ENCODE measurements around the gene OR2M7. TPM values are rescaled to one million over a fixed set of nuclear protein-coding genes. Genes with fewer than 3 reads are reported as not detected.

Gene OR2M7
- not detected in 5 replicates for total RNA-seq (2022; extraction: Qiagen RNA extraction; ENCODE audit: low read depth)

GRCh38 chr1:248324468-248324867 is at the start of gene OR2M7:
Gene OR2M7 (minus strand): TSS chr1:248324568. CDS start chr1:248324568, 0 bp downstream.

GRCh38 chr1:248361121-248361715 is 36.9 kb upstream of the OR2M7 start, which contains the start of gene OR2T4:
Gene OR2T4 (plus strand): TSS chr1:248361665. CDS start chr1:248361665, 0 bp downstream.

GRCh38 chr1:248348475-248348874 is 24.1 kb upstream of the OR2M7 start, which contains the start of gene OR14C36:
Gene OR14C36 (plus strand): TSS chr1:248348775. CDS start chr1:248348775, 0 bp downstream.

GRCh38 chr1:248303324-248303723 is 21.0 kb downstream of the OR2M7 start, which contains the start of gene OR2T12:
Gene OR2T12 (minus strand): TSS chr1:248303424. CDS start chr1:248295578, 7,846 bp downstream.

GRCh38 chr1:248277876-248278275 is 46.5 kb downstream of the OR2M7 start, which contains the start of gene OR2T33:
Gene OR2T33 (minus strand): TSS chr1:248277976. CDS start chr1:248273814, 4,162 bp downstream.

Other genes with a start within 250 kb of the OR2M7 start
- not detected in 5 replicates for gene OR2L13, start 229.4 kb downstream of the OR2M7 start, total RNA-seq (2022; extraction: Qiagen RNA extraction; ENCODE audit: low read depth)
- gene OR2M5, start 179.4 kb downstream of the OR2M7 start, total RNA-seq (2022; extraction: Qiagen RNA extraction; ENCODE audit: low read depth), result not detected in 5 replicates
- gene OR2M2, start 149.7 kb downstream of the OR2M7 start, total RNA-seq (2022; extraction: Qiagen RNA extraction; ENCODE audit: low read depth), result not detected in 5 replicates
- gene OR2M3, start 127.3 kb downstream of the OR2M7 start, total RNA-seq (2022; extraction: Qiagen RNA extraction; ENCODE audit: low read depth), result not detected in 5 replicates
- gene OR2M4, start 93.2 kb downstream of the OR2M7 start, total RNA-seq (2022; extraction: Qiagen RNA extraction; ENCODE audit: low read depth), result not detected in 5 replicates
- not detected in 5 replicates for gene OR2T33, start 46.6 kb downstream of the OR2M7 start, total RNA-seq (2022; extraction: Qiagen RNA extraction; ENCODE audit: low read depth)
- not detected in 5 replicates for gene OR2T12, start 21.1 kb downstream of the OR2M7 start, total RNA-seq (2022; extraction: Qiagen RNA extraction; ENCODE audit: low read depth)
- gene OR14C36, start 24.2 kb upstream of the OR2M7 start, total RNA-seq (2022; extraction: Qiagen RNA extraction; ENCODE audit: low read depth), result not detected in 5 replicates
- gene OR2T4, start 37.1 kb upstream of the OR2M7 start, total RNA-seq (2022; extraction: Qiagen RNA extraction; ENCODE audit: low read depth), result not detected in 5 replicates
- gene OR2T6, start 51.2 kb upstream of the OR2M7 start, total RNA-seq (2022; extraction: Qiagen RNA extraction; ENCODE audit: low read depth), result not detected in 5 replicates
- not detected in 5 replicates for gene OR2T1, start 78.5 kb upstream of the OR2M7 start, total RNA-seq (2022; extraction: Qiagen RNA extraction; ENCODE audit: low read depth)
- not detected in 5 replicates for gene OR2T2, start 121.1 kb upstream of the OR2M7 start, total RNA-seq (2022; extraction: Qiagen RNA extraction; ENCODE audit: low read depth)
- not detected in 5 replicates for gene OR2T3, start 148.8 kb upstream of the OR2M7 start, total RNA-seq (2022; extraction: Qiagen RNA extraction; ENCODE audit: low read depth)
- gene OR2T5, start 164.0 kb upstream of the OR2M7 start, total RNA-seq (2022; extraction: Qiagen RNA extraction; ENCODE audit: low read depth), result not detected in 5 replicates
- gene OR2G6, start 183.5 kb upstream of the OR2M7 start, total RNA-seq (2022; extraction: Qiagen RNA extraction; ENCODE audit: low read depth), result not detected in 5 replicates
- gene OR2T29, start 238.2 kb upstream of the OR2M7 start, total RNA-seq (2022; extraction: Qiagen RNA extraction; ENCODE audit: low read depth), result not detected in 5 replicates